ELR (cell line): Measurements from ENCODE around the gene GFRAL.

Experiments used
- DNase-seq: peaks from one replicate; pipeline ENCODE4 v3.0.0-alpha.2; 2015; ENCODE audit warnings: low read depth

Gene GFRAL

DNA sequence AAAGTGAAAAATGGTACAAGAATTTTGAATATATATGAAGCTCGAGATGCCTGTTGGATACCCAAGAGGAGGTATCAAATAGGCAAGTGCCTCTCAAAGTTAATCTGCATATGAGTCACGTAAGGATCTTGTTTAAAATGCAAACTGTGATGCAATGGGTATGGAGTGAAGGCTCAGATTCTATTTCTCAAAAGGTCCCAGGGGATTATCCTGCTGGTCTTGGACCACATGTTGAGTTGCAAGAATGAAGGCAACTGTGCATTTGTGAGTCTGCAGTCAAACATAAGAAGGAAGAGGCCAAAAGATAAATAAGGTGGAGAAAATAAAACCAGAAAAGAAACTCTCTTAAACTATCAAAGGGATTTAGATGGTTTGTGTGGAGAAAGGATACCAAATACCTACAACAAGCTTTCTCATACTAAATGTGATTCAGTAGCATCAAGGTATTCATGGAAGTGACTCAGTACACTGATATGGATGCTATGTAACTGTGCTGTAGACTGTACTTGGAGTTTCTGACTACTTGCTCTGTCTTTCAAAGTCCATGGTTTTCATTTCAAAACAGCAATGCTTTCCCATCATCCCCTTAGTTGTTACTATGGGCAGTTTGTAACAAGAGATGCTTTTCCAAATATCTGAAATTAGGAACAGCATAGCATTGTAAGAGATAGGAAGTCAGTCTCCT, 106.3 kb downstream of the GFRAL start:
- peak; percentile 56 for DNase-seq

DNA sequence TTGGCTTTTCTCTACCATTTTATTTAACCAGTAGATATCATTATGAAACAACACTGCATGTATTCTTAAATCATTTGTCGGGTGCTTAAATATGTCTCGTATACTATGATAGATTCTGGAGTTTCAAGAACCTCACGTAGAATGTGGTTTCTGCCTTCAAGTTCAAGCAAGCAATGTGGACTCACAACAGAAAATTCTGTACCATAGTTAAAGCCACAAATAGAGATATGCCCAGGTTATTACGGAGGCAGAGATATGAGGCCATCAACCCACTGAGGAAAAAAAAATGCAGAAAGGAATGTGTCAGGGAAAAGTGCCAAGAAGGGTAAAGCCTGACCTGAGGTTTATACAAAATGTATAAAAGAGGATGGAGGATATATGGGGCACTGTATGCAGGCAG, 109.9 kb downstream of the GFRAL start:
- no peak for DNase-seq

DNA sequence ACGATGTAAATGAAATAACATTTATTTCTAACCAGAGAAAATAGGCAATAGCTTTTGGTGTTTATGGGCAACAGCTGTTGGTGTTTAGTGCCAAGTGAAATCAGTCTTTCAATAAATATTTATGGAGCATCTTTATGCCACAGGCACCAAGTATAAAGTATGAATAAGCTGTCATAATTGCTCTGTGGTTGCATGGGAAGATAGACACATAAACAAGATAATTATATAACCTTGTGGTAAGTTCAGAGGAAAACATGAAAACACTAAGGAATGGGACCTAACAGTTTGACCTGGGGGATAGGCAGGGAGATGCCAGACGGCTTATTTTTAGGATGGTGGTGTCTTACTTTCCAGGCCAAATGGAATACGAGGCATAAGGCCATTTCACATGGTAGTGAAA, 110.9 kb downstream of the GFRAL start:
- no peak for DNase-seq

DNA sequence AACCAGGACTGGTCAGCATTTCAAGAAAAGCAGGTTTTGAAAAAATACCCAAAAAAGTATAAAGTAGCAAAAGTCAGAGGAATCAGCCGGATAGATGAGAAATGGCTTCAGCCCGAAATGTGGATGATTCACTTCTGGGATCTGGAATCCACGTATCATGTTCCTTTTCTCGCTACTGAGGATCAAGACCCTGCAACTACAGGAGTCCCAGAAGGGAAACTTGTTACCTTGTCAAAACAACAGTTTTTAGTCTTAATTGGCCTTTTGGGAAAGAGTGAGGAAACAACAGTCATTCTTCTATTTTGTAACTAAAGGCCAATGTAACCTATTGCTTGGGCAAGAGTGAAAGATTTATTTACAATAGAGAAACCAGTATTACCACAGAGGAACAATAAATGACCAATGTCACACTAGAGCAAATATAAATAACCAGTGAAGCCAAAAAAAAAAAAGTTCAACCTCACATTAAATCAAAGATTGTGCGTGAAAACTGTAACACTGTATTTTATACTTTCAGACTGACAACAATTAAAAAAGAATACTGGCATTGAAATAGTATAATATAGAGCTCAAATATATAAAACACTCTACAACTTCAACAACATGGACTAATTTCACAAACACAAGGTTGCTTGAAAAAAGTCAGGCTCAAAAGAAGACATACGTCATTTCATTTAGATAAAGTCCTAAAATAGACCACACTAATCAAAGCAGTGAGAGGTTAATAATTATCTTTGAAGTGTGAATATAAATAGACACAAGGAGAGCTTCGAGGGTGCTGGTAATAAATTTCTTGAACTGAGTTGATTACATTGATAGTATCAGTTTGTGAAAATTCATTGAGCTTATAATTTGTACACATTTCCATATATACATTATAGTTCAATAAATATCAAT, 116.2 kb downstream of the GFRAL start:
- no peak for DNase-seq

DNA sequence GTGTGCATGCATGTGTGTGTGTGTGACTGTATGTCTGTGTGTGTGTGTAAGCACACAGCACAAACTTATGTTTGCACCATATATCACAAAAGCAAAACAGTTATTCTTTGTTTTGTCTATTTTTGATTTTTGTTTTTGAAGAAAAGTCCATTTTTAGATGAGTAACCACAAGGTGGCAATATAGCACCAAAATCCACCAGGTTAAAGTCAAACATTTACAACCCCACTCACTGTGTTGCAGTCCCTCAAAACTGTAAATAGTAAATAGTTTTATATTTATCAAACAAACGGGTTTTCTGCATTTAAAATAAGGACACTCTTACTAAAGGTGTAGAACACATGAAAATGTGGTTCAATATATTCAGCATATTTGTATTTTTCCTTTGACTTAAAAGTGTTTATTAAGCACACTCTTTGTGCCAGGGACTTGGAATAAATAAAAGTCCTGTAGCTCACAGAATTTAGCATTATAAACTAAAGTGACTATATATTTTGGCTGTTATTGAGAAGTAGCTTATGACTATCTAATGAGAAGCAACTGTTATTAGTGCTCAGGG, 118.5 kb downstream of the GFRAL start:
- DNase-seq: peak; percentile 59

DNA sequence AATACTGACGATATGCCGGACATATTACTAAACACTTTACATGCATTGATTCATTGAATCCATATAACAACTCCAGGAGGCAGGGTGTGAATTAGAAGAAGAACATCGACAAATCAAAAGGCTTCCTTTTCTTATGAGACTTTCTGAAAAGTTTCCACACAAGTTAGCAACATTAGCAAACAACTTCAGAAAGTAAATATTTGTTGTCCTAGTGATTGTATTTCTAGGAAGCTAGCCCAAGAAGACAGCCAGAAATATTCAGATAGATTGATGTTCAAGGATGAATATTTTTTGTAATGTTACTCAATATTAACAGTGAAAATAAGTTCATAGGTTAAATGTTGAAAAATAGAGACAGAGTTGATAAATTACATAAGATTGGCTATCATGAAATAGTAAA, 120.6 kb downstream of the GFRAL start:
- no peak for DNase-seq

DNA sequence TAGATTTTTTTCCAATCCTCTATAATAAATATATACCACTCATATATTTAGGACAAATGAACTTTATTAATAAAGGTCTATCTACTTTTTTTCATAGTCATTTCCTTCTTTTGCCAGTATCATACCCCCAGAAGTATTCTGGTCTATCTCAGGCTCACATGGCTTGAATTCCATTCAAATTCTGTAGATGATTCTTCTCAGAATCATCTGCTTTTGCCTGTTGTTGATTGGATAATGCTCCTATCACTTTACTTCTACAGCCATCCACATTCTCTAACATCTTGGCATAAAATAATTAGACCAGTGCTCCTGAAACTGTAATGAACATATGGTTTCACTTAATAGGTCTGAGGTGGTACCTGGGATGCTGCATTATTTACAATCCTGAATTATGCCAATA, 121.2 kb downstream of the GFRAL start:
- peak; percentile 44 for DNase-seq

DNA sequence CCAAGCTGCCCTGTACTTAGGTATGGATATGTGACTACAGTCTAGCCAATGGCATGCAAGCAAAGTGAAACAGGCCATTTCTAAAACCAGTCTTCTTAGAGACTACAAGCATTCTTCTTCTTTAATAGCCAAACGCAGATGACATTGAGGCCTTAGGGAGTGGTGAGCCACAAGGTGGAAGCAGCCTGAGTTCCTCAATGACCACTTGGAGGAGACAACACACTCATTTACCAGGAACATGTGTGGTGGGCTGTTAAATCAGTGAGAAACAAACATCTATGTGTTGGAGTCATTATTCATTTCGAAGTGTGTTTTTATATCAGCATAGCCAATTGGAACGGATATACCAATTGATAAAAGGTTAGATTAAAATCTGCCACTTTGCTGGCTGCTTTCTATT, 122.0 kb downstream of the GFRAL start:
- DNase-seq: peak; percentile 41

DNA sequence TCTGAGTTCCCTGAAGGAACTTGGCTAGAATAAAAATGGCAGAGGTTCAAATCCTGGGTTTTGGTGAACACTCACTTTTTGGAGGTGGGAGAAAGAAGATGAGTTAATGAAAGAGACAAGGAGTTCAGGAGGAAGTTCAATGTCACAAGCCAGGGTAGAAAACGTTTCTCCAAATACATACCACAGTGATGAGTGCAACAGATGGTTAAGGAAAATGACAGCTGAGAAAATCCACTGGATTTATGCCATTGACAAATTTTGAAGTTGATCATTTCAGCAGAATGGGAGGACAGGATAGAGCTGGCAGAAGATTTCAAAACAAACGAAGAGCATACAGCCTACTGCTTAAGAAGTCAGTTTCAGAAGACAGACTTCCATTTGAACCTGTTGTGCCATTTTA, 122.7 kb downstream of the GFRAL start:
- peak; percentile 43 for DNase-seq
